HG03108 (cell line): Measurements from ENCODE around the gene RAB36.

Experiments
- ATAC-seq: cut with Tn5 transposase; IDR thresholded peaks from one replicate; pipeline ENCODE4 v1.9.1; 2021; ENCODE audit warnings: moderate library complexity; ENCODE audit not compliant: unreplicated experiment

RAB36 gene

DNA sequence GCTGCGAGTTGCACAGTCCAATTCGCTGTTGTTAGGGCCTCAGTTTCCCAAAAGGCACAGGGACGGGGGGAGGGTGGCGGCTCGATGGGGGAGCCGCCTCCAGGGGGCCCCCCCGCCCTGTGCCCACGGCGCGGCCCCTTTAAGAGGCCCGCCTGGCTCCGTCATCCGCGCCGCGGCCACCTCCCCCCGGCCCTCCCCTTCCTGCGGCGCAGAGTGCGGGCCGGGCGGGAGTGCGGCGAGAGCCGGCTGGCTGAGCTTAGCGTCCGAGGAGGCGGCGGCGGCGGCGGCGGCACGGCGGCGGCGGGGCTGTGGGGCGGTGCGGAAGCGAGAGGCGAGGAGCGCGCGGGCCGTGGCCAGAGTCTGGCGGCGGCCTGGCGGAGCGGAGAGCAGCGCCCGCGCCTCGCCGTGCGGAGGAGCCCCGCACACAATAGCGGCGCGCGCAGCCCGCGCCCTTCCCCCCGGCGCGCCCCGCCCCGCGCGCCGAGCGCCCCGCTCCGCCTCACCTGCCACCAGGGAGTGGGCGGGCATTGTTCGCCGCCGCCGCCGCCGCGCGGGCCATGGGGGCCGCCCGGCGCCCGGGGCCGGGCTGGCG lies 35.1 kb downstream of the RAB36 start, which contains the start of gene BCR:
TSS of gene BCR (plus strand) at position 209 of the 592 bp plus-strand sequence. CDS start 452 bp downstream, outside the sequence.
- ATAC-seq = no peak

- ATAC-seq = no peak
These were observed 35.8 kb downstream of the RAB36 start for GRCh38 chr22:23180893-23181720.

GRCh38 chr22:23181721-23182308 lies 36.5 kb downstream of the RAB36 start:
- no peak for ATAC-seq

GRCh38 chr22:23182309-23183060 lies 37.2 kb downstream of the RAB36 start:
- no peak for ATAC-seq

GRCh38 chr22:23183061-23183698 lies 37.9 kb downstream of the RAB36 start:
- no peak for ATAC-seq

GRCh38 chr22:23184100-23184763 lies 39.0 kb downstream of the RAB36 start:
- no peak for ATAC-seq

DNA sequence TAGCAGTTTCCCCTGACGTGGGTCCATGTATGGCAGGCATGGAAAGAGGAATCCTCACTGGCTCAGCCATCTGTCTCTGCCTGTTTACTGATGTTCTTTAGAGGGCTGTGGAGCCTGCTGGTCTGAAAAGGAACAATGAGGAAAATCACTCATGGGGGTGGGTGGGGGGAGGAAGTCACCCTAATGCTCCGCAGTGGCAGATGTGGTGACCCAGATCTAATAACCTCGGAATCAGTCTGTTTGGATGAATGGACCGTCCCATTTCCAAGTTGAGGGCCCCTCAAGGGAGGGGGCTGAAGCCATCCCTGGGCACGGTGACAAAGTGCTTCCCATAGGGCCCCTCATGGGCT lies 39.5 kb downstream of the RAB36 start:
- no peak for ATAC-seq

GRCh38 chr22:23187211-23187610 lies 41.9 kb downstream of the RAB36 start:
- ATAC-seq = no peak

GRCh38 chr22:23187871-23188700 lies 42.8 kb downstream of the RAB36 start:
- ATAC-seq = no peak

DNA sequence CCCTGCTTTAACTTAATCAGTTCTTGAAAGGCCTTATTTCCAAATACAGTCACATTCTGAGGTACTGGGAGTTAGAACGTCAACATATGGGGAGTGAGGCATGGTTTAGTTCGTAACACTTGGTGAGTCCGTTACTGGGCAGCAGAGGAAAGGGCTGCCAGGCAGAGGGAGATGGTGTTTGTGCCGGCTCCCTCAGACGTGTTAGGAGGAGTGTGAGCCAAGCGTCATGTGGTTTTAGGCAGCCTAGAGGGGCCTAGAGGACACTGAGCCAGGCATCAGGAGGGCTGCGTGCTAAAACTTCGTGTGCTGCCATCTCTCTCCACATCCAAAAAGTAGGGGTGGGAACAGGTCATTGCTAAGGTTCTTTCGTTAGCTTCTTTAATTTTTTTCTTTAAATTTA lies 45.2 kb downstream of the RAB36 start:
- ATAC-seq = no peak

- no peak for ATAC-seq
These were observed 46.9 kb downstream of the RAB36 start for GRCh38 chr22:23192133-23192532.

DNA sequence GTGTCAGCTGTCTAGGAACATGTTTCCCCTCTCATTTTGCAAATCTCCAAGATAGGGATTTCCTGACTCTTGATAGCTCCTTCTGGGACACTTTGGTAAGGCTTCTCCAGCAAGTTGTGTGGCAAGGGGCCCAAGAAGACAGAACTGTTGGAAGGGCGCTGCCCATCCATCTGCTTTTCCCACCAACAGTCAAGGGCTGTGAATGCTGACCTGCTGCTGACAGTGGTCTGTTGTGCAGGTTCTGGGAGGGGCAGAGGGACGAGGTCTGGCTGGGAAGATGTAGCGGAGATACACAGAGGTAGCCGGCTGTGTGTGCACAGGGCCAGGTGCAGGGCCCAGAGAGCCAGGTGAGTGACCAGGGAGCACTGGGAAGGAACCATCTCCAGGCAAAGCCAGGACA lies 47.3 kb downstream of the RAB36 start:
- ATAC-seq = no peak

DNA sequence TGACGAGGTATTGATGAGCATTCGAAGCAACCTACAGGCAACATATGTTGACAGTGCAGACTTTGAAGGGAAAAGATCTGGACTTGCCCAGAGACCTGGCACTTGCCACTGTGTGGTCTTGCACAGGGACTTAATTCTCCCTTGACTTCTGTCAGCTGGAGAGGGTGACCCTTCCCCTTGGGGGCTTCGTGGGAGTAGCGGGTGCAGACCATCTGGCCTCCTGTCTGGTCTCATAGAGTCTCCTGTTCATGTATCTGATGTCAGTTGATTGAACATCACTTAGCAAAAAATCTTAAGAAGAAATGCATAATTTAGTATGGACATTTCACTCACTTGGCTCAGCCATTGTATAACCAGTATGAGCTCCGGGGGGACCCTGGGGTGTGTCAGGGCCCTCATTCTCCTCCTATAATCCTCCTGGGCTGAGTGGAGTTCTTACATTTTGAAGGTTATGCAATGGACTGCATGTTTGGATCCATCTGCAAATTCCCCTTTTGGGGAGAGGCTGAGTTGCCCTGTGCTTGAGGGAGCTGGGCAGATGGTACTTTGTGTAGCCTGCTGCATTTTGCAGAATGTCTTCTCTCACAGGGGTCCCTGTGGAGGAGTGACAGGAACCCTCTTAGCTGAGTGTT lies 48.0 kb downstream of the RAB36 start:
- no peak for ATAC-seq

- no peak for ATAC-seq
These were observed 48.6 kb downstream of the RAB36 start for GRCh38 chr22:23193882-23194281.

GRCh38 chr22:23196165-23196564 lies 50.9 kb downstream of the RAB36 start:
- ATAC-seq = no peak

DNA sequence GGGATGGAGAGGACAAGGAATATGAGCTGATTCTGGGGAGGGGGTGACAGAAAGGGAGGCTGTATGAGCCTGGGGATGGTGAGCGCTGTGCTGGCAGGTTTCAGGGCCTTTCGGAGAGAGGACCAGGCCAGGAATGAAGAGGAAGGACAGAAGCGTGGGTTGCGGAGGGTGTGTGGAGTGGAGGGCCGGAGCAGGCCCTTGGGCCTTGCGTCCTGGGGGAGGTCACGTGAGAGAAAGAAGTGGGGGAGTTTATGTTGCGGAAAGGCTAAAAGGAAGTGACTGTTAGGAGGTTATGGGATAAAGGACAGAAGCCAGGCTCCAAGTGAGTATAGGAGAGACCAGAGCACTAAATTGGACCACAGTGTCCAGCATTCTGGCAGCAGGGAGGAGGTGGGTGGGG lies 52.6 kb downstream of the RAB36 start:
- no peak for ATAC-seq

DNA sequence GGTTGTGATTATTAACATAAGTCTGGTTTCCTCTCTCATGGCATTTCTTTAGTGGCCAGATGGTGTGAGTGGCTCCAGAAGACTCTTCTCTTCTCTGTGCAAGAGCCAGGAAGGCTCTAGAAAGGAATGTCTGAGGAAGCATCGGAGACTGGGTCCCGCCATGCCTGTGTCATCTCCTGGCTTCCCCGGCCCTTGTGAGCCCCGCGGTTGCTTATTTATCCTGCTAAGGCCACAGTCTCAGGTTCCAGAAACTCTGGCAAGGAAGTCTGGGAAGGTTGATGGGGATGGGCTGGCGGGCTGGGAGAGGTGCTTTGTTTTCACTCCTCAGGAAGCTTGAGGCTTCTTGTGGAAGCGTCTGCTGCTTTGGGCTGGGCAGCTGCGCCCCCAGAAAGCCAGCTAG lies 53.9 kb downstream of the RAB36 start:
- ATAC-seq = no peak

DNA sequence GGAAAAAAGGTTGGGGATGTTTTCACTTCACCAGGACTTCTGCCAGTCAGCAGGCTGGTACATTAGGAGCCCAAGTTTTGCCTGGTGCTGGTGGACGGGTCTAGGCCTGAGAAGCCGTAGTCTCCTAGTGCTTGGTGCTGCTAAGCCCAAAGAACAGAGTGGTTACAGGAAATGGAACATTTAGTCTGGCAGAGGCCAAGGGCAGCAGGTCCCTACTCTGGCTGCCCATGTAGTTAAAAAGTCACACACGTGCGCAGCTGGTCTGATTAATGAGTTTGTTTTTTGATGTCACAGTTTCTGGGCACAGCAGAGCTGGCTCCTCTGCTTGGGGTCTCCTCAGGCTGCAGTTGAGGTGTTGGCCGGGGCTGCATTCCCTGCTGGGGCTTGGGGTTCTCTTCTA lies 55.6 kb downstream of the RAB36 start:
- ATAC-seq = no peak

- ATAC-seq = no peak
These were observed 57.7 kb downstream of the RAB36 start for GRCh38 chr22:23202812-23203451.
